LHCN-M2 (cell line): ENCODE measurements around the gene DRD4. TPM values are rescaled to one million over a fixed set of nuclear protein-coding genes. Genes with fewer than 3 reads are reported as not detected.

Experiments
- DNase-seq: peaks from one replicate; pipeline ENCODE4 v3.0.0-alpha.2; 2012; ENCODE audit warnings: low read depth
- total RNA-seq: library from RNA; depleted of rRNA; stranded (reverse); fragments of >200 nt; gene quantifications from 2 replicates; pipeline ENCODE4 v1.2.3, GENCODE V29; 2014

The DRD4 gene
- total RNA-seq, 1 experiment from 2014 or later, result not detected

DNA sequence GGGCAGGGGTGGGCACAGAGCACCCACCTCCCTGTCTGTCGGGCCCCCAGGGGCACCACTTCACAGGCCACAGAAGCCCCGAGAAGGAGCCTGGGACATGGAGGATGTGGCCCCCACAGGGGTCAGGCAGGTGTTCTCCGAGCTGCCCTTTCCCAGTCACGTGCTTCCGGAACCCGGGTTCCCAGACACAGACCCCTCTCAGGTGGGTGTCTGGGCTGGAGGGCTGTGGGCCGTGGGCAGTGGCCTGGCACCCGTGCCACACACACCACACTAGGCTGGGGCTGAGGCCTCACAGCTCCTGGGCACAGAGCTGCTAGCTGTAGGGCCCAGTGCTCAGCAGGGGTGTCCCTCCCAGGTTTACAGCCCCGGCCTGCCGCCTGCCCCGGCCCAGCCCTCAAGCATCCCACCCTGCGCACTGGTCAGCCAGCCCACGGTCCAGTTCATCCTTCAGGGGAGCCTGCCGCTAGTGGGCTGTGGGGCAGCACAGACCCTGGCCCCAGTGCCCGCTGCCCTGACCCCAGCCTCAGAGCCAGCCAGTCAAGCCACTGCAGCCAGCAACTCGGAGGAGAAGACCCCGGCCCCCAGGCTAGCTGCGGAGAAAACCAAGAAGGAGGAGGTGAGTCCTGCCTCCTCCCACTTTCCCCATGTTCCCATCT is 26.8 kb upstream of the DRD4 start:
- DNase-seq, result no peak

DNA sequence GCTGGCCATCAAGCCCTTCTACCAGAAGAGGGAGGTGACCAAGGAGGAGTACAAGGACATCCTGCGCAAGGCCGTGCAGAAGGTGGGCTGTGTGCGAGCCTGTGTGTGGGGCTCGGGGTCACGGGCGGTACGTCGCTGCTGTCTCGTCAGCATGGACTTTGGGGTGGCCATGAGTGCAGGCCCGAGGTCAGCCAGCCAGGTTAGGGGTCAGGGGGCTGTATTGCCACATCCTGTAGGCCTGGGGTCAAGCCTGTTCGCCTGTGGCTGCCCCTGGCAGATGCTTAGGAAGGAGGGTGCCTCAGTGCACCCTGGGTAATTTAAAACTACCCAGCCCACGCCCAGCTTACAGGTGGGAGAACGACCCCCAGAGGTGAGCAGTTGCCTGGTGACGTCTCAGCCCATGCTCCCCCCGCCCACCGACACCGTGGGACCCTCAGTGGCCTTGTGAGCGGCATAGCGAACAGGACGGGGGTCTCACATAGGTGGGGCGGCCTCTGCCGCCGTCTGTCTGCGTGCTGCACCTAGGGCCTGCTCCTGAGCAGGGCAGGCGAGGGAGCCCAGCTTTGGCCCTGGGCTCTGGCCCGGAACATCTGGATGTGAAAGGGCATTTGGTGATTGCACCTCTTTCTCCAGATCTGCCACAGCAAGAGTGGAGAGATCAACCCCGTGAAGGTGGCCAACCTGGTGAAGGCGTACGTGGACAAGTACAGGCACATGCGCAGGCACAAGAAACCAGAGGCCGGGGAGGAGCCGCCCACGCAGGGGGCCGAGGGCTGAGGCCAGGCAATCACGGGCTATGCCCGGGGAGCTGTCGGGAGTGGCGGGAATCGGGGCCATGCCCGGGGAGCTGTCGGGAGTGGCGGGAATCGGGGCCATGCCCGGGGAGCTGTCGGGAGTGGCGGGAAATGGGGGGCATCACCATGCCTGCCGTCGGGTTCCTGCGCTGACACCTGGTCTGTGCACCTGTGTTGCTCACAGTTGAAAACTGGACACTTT is 25.8 kb upstream of the DRD4 start:
- no peak for DNase-seq

DNA sequence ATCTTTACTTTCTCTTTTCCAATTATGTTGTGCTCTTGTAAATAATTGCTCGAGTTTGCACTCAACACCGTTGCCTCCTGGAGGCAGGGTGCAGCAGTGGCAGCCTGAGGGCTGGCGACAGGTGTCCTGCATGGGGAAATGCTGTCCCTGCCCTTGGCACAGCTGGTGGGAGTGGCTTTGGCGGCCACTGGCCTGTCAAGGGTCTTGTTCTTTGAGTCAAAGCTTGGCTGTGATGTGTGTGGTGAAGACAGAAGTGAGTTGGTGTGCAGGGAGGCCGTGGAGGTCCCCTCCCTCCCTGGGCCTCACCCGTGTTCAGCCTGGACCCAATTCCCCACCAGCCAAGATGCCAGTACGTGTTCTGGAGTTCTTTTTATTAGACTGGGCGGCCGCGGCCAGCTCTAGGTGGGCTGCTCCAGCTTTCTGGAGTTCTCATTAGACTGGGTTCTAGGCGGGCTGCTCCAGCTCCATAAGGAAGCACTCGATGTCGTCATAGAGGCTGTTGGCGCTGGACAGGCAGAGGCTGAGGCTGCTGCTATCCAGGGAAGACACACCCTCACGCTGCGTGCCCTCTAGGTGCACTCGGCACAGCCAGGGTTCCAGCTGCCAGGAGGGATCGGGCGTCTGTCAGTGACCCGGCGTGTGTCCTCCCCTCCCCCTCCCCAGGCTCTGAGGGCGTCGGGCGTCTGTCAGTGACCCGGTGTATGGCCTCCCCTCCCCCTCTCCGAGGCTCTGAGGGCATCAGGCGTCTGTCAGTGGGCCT is 24.7 kb upstream of the DRD4 start:
- peak; percentile 85 for DNase-seq

DNA sequence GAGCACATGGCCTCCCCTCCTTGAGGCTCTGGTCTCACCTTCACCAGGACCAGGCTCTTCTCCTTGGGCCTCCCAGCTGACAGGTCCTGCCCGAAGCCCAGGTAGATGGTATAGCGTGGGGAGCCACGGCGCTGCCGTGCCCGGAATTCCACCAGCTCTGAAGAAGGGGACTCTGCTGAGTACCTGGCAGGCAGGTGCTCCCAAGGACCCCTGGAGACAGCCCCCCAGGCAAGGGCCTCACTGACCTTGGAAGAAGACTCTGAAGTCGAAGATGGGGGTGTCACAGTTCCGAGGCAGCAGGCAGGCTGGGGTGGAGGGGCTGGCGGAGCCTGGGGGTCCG is 24.1 kb upstream of the DRD4 start:
- no peak for DNase-seq

DNA sequence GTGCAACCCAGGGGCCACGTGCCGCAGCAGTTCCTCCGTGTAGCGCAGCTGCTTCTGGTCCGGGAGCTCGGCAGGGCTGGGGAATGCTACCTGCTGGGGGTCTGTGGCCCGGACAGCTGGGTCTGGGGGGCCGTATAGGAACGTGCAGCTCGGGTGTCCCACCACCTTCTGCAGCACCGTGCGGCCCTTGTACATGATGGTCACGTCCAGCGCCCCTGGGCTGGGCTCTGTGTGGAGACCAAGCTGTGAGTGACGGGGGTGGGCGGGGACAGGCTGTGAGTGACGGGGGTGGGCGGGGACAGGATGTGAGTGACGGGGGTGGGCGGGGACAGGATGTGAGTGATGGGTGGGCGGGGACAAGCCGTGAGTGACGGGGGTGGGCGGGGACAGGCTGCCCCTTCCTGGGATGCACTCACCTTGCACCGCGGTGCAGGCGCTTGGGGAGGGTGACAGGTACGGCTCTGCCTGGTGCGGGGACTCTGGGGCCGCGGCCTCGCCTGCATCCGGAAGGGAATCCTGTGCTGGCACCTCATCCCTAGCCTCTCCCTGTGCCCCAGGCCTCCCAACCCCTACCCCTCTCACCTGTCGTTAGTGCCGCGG is 23.6 kb upstream of the DRD4 start:
- peak; percentile 40 for DNase-seq

DNA sequence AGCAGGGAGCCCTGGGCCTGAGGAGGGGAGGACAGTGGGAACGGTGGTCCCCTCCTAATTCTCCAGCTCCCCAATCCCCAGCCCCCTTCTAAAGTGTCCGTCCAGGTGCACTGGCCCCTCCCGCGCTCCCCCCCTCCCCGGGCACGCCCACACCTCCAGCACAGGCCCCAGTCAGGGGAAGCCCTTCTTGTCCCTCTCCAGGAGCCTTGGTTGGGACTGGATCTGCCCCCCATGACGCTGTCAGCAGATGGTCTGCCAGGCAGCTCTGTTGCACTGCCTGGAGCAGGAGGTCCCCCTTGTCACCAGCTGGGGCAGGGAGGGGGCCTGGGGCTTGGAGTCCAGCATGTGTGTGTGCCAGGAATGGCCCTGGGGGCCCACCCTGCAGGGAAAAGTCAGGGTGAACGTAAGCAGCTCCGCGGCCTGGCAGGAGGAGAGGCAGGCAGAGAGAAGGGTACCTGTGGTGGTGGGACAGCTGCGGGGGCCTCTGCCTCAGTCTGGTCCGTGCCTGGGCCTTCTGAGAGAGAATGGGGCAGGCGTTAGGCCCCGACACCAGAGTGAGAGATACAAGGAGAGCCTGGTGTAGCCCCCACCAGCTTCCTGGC is 22.9 kb upstream of the DRD4 start:
- DNase-seq, result no peak

DNA sequence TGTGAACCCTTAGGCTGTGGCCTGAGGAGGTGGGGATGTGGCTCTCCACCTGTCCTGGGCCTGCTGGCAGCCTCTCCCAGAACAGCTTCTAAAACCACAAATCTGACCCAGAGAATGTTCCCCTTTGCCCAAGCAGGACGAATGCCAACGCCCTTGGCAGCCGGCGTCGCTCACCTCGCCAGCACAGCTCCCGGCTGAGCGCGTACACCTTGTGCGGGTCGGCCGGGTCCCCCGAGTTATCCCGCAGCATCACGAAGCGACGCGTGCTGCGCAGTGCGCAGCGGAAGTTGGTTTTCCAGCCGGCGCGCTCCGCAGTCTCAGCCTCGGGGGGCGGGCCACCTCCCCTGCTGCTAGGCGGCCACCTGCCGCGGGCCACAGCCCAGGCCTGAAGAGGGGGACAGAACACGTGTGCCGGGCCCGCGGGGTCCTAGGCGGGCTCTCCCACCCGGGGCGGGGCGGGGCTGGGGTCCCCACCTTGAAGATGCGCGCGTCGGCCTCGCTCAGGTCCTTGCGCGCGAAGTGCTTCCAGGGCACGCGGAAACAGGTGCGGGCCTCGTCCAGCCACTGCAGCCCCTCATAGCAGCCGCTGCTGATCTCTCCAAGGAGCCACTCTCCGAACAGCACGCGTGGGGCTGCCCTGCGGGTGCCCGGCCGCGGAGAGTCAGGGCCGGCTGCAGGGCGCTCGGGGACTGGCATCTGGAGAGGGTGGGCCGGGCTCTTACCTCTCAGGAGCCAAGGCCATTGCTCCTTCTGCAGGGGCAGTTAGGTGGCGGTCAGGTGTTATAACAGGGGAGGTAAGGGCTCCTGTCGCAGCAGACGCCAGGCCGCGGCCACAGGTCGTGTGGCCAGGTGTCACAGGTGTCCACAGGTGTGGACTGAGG is 22.2 kb upstream of the DRD4 start:
- peak; percentile 42 for DNase-seq

DNA sequence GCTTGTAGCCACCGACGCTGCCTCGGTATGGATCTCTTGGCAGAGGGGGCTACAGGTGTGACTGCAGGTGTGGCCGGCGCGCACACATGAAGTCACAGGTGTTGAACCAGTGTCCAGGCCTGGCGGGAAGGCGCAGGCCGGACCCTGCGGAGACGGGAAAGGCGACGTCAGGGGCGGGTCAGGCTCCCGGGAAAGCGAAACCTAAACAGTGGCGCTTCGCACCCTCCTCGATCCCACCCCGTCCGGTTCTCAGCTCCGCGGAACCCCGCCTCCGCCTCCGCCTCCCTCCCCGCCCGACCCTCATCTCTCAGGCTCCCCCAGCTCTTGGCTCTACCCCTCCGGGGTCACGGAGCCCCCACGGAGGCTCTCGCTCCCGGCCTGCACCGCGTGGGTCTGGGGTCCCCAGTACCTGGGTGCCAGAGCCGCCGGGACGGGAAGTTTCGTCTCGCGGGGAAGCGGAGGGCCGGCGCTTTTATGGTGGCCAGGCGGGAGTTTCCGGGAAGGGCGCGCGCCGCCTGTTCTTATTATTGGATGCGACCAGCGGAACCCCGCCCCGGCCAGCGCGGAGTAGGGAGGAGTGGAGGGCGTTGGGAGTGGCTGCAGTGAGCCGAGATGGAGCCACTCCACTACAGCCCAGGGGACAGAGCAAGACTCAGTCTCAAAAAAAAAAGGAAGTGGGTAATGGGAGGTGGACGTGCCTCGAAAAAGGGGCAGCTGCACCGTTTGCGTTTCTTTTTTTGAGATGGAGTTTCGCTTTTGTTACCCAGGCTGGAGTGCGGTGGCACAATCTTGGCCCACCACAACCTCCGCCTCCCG is 21.4 kb upstream of the DRD4 start, which contains the start of gene IRF7:
TSS of gene IRF7 (minus strand) at position 447 of the 816 bp plus-strand sequence. CDS start 586 bp downstream, outside the sequence.
- peak; percentile 86 for DNase-seq

DNA sequence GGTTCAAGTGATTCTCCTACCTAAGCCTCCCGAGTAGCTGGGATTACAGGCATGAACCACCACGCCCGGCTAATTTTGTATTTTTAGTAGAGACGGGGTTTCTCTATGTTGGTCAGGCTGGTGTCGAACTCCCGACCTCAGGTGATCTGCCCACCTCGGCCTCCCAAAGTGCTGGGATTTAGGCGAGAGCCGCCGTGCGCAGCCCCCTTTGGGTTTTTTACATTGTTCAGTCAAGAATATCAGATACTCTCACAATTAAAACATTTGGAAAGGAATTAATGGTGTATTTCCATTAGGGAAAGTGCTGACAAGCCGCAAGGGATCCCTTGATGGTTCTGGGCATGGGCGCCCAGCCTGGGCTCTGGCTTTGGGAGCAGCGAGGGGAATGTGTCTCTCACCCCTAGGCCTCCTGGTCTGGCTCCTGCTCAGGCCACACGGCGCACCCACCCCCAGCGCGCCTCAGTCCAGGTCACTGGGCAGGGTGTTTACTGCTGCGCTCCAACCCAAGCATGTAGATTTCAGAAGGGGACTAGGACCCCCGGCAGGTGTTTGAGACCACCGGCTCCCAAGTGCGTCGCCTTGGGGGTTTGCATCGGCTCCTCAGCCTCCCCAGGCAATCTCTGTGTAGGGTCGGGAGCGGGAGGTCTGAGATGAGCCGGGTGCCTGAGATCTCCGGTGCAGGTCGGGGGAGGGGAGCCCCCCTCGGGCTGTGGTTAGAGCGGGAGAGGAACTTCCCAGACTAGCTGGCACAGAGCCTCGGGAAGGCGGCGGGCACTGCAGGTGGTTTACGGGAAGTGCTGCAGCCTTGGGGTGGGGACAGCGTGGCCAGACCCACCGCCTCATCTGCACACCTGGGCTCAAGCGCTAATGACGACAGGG is 20.5 kb upstream of the DRD4 start:
- no peak for DNase-seq

DNA sequence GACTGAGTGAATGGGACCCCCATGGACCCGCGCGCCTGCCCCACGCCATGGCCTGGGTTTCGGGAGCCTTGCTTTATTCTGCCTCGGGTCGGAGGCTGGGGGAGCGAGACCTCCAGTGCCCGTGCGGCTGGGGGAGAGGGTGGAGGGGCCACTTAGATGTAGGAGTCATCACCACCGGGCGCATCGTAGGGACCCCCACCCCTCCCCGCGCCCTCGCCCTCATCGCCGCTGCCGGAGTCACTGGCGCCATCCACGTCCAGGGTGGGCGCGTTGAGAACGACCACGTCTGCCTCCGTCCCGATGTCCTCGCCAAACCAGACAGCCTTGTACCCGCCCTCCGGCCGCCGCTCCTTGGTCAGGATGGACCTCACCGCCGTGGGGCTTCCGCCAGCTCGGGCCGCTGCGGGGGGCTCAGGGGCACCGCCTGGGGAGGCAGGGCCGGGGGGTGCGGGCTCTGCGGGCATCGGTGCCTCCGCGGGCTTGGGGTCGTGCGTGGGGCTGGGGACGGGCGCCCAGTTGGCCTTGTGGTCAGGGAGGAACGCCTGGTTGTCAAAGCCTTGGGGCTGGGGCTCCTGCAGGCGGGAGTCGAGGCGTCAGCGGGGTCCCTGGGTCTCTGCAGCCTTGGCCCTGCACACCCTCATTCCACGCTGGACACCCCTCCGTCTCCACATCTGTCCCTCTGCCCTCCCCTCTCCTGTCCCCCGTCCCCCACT is 19.7 kb upstream of the DRD4 start:
- DNase-seq, result no peak

DNA sequence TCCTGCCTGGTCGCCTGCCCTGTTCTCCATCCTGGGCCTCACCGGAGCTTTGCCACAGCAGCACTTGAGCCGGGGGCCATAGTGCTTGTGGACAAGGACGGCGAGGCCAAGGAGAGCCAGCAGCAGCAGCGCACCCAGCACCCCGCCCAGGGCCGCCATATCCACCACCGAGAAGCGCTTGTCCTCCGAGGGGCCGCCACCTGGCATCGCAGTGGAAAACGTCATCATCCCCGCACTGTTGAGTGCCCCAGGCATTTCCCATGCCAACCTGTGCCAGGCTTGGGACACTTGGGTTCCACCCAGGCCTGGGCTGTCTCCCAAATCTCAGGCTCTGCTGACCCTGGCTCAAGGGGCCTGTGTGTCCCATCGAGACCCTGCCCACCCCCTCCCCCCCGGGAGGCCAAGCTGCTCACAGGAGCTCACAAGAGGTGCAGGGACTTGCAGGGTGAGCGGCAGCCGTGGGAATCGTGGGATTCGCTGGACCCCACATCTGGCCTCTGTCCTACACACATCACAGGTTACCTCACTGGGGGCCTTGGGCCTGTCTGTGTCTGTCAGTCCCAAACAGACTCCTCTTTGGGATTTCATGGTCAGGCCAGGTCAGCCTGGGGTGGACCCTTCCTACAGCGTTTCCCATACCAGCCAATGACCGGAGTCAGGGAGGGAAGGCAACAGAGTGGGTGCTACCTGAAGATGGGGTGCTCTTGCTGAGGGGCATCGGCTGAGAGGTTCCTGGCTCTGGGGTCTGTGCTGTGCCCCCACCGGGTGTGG is 19.0 kb upstream of the DRD4 start:
- no peak for DNase-seq

DNA sequence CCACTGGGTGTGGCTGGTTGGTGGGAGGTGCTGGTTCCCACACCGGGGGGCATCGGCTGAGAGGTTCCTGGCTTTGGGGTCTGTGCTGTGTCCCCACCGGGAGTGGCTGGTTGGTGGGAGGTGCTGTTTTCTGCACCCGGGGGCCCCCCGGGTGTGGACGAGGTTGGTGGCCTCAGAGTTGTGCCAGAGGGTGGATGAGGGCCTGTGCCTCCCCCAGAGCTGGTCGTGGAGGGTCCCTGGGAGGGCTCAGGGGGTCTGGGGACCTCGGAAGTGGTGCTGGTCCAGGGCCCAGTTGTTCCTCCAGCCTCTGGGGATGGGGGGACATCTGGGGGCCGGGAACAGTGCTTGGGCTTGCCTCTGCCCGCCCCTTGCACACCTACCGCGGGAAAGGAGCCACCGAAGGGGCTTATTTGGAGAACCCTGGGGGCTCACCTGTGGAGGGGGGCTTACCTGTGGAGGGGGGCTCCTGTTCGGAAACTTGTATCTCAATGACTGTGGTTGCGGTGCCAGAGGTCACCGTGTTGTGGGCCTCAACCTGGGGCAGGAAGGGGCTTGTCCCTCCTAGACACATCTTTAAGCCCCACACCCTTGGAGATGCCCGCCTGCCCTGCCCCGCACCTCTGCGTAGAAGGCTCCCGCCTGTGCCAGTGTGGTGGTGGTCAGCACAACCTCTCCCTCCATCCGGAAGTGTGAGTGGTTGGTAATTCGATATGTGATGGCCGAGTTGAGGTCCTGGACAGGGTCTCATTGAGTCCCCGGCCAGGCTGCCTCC is 18.0 kb upstream of the DRD4 start:
- no peak for DNase-seq

DNA sequence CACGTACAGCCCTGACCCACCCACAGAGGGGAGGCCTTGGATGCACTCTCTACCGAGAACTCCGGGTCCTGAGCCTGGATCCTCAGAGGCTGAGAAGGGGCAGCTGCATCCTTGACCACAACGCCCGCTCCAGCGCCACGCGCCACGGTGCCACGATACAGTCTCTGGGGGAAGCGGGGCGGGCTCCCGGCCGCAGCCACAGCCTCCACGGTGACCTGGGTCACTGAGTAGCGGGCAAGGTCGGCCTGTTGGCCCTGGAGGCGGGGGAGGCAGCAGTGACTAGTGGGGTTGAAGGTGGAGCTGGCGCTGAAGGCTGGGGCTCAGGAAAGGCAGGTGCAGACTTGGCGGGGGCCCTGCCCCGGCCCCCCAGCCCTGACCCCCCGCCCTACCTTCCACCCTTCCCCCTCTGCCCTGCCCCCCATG is 17.4 kb upstream of the DRD4 start:
- no peak for DNase-seq

DNA sequence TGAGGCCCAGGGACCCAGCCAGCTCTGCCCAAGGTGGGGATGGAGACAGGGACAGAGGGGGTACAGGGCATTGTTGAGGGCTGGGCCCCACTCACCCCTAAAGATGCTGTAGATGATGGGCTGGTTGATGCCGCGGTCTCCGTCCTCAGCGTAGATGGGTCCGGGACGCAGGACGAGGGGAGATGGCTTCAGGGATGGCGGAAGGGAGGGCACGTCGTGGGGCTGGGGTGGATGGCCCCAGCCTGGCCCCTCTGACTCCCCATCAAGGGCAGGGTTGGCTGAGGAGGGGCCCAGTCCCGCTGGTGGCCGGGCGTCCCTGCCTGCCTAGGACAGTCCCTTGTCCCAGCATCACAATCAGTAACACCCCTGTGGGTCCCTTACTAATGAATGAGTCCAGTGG is 16.9 kb upstream of the DRD4 start:
- DNase-seq, result no peak

DNA sequence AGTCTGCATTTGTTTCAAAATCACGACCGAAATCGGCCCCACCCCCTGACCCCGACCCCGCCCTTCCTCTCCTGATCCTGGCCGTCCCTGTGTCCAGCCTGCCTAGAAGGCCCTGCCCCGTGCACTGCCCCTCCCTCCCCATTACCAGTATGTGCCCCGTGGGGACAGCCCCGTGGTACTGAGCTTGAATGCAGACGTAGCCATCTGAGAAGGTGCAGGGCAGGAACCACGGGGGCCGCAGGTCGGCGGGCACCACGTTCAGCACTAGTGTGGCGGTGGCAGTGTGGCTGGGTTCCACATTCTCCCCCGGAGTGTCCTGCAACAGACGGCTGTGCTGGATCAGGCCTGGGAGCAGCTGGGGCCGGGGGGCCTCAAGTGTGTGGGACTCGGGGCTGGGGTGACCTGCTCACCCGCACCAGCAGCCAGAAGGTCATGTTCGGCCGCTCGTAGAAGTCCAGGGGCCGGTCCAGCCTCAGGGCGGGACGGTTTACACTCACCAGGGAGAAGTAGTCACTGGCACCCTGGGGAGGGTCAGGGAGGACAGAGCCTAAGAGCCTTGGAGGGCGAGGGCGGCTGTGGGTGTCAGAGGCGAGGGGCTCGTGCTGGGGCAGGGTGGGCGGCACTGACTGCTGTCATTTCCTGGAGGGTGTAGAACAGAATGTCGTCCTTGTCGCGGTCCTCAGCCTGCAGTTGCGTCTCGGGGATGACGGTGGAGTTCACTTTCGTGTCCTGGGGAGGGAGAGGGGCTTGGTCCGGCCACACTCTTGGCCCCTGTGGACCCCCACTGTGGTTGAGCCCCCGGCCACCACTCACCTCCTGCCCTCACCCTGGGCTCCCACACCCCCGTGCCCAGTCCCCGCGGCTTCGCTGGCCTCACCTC is 15.9 kb upstream of the DRD4 start:
- no peak for DNase-seq
